Esophagus muscularis mucosa (tissue), 4 donors: Measurements from ENCODE around the gene NR0B2. TPM values are rescaled to one million over a fixed set of nuclear protein-coding genes. Genes with fewer than 3 reads are reported as not detected.

ENCODE experiments used
- DNase-seq: peaks from one replicate; pipeline ENCODE4 v3.0.0-alpha.2; 2017; ENCODE audit errors: extremely low spot score
- H3K27ac ChIP-seq, 4 donors: fragments of 200-600 bp; sonication (generic); replicated peaks in 1 of 4; 1 replicate in 3 of 4; 2 replicates in 1 of 4; pipeline ENCODE4 v1.5.1; 2016 to 2019; ENCODE audit warnings: mild to moderate bottlenecking in 1 of 4
- H3K27me3 ChIP-seq, 4 donors: fragments of 200-600 bp; sonication (generic); one replicate each; pipeline versions ENCODE4 v1.5.1 to v1.6.0; 2016 to 2019
- H3K36me3 ChIP-seq, 4 donors: fragments of 200-600 bp; sonication (generic); one replicate each; pipeline ENCODE4 v1.5.1; 2016 to 2019
- H3K4me1 ChIP-seq, 4 donors: fragments of 200-600 bp; sonication (generic); one replicate each; pipeline ENCODE4 v1.5.1; 2016 to 2019
- H3K4me3 ChIP-seq, 4 donors: fragments of 200-600 bp; sonication (generic); 1 replicate in 2 of 4; 2 replicates in 2 of 4; pipeline ENCODE4 v1.5.1; 2016 to 2019; ENCODE audit warnings: mild to moderate bottlenecking in 4 of 4, moderate library complexity in 1 of 4
- H3K9me3 ChIP-seq, 4 donors: fragments of 200-600 bp; sonication (generic); 1 replicate in 3 of 4; 2 replicates in 1 of 4; pipeline ENCODE4 v1.5.1; 2016 to 2019
- EP300 ChIP-seq: sonication (generic); formaldehyde crosslinking; IDR thresholded peaks from one replicate; pipeline ENCODE4 v1.6.1; 2017; ENCODE audit warnings: antibody characterized with exemption
- POLR2A ChIP-seq: fragments of 450-650 bp; IDR thresholded peaks from one replicate; pipeline ENCODE4 v1.6.1; 2017; ENCODE audit warnings: antibody characterized with exemption, moderate library complexity, mild to moderate bottlenecking, low read depth
- POLR2AphosphoS5 ChIP-seq, 2 donors: sonication (generic); formaldehyde crosslinking; IDR thresholded peaks; one replicate each; pipeline ENCODE4 v1.6.1; 2017; ENCODE audit warnings: antibody characterized with exemption in 2 of 2
- WGBS: methylation state at CpG from one replicate; pipeline ENCODE4 v1.1.5; 2018; 5-methylcytosine and 5-hydroxymethylcytosine counted together
- intact Hi-C: fragments of 100-400 bp; cut with DNase I; formaldehyde crosslinking; loops from one replicate; pipeline ENCODE4 v1.15.1; 2023
- total RNA-seq, 4 donors: library from RNA; depleted of rRNA; stranded (reverse); fragments of >200 nt; gene quantifications; one replicate each; pipeline versions ENCODE4 v1.1.0 to v1.2.1, GENCODE V29; 2016
- TF ChIP-seq, protein P1 (sequence below), 3 experiments: fragments of 200-600 bp in 2 of 3; fragments of 450-650 bp in 1 of 3; sonication (generic) in 2 of 3; IDR thresholded peaks; one replicate each; pipeline ENCODE4 v1.5.1; 2017 to 2019; ENCODE audit warnings: antibody characterized with exemption in 3 of 3, mild to moderate bottlenecking in 2 of 3, moderate library complexity in 1 of 3

NR0B2 gene, protein sequence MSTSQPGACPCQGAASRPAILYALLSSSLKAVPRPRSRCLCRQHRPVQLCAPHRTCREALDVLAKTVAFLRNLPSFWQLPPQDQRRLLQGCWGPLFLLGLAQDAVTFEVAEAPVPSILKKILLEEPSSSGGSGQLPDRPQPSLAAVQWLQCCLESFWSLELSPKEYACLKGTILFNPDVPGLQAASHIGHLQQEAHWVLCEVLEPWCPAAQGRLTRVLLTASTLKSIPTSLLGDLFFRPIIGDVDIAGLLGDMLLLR
- not detected for total RNA-seq

DNA sequence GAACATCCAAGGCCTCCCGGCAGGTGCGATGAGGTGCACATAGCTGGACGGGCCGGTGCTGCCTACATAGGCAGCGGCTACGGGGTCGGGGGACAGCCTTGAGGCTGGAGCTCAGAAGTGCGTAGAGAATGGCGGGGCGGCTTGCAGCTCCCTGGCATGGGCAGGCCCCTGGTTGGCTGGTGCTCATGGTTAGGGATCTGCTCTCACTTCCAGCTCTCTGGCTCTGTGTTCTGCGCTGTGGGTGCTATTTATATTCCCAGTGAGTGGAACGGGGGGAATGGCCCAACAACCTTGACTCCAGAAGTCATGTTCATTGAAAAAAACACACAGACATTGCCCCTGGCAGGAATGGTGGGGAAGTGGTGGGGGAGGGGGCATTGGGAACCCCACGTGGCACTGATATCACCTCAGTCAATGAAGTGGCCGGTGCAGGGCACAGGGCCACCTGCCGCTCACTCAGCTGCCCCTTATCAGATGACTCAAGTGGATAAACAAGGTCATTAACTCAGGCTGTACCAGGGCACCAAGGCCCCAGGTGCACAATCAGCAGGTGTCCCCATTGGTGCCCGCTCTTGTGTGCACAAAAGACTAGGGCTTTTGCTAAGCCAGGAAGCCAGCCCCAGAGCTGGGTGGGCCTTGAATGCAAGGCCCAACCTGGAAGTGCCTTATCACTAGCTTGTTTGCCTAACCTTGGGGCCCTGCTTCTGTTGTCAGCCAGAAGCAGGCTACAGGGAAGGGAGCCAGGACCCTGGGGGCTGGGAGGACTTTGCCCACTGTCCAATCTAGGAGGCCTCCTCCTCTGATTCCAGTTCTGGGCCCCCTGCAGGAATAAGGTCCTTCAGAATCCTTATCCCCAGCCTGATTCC lies at the start of gene NR0B2:
NR0B2 (minus strand) TSS at position 222 of the 866 bp plus-strand sequence; CDS start at position 187, 35 bp downstream.
- no peak for DNase-seq
- TF ChIP-seq POLR2A (no peak), EP300 (no peak), POLR2AphosphoS5 (IDR thresholded peaks at IDR 0.05) (no peak)
- TF ChIP-seq, protein P1, sequence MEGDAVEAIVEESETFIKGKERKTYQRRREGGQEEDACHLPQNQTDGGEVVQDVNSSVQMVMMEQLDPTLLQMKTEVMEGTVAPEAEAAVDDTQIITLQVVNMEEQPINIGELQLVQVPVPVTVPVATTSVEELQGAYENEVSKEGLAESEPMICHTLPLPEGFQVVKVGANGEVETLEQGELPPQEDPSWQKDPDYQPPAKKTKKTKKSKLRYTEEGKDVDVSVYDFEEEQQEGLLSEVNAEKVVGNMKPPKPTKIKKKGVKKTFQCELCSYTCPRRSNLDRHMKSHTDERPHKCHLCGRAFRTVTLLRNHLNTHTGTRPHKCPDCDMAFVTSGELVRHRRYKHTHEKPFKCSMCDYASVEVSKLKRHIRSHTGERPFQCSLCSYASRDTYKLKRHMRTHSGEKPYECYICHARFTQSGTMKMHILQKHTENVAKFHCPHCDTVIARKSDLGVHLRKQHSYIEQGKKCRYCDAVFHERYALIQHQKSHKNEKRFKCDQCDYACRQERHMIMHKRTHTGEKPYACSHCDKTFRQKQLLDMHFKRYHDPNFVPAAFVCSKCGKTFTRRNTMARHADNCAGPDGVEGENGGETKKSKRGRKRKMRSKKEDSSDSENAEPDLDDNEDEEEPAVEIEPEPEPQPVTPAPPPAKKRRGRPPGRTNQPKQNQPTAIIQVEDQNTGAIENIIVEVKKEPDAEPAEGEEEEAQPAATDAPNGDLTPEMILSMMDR (IDR thresholded peaks at IDR 0.05): no peak
- no peaks in the 10 kb centered on the region for H3K27me3 ChIP-seq
- 85% methylated on average over 13 of the region's 16 CpGs for WGBS
- H3K36me3 ChIP-seq: peaks cover 0 to 7% (median 0%) of the 10 kb centered on the region in 4 donors
- no peak within 1 kb of the TSS for H3K27ac ChIP-seq
- no peak within 1 kb of the TSS for H3K4me3 ChIP-seq
- H3K4me1 ChIP-seq: peaks cover 0 to 3% (median 0%) of the 10 kb centered on the region in 4 donors
- intact Hi-C loops: no loop called here
- no peaks in the 10 kb centered on the region for H3K9me3 ChIP-seq

DNA sequence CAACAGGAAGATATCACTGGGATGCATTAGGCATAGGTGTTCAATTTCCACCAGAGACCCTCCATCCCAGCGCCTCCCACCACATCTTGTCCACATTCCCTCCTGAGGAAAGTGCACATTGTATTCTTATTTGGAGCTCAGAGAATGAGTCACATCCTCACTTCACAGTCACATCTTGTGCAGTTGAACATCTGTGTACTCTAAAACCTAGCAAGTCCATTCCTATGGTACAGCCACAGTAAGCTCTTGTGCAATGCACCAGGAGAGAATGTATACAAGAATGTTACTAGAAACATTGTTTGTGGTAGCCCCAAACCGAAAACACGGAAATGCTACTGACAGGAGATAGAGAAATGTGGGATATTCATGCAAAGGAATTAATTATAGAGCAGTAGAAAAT lies 48.1 kb upstream of the NR0B2 start:
- Histone ChIP-seq H3K36me3 (no peaks in the 10 kb centered on the region), H3K27me3 (peaks cover 6 to 70% (median 30%) of the 10 kb centered on the region in 4 donors), H3K4me3 (no peak overlapping the region), H3K9me3 (no peaks in the 10 kb centered on the region), H3K4me1 (peaks cover 9 to 16% (median 12%) of the 10 kb centered on the region in 4 donors), H3K27ac (no peak overlapping the region)
- TF ChIP-seq POLR2A: no peak
- intact Hi-C loops: no loop called here
- 62% methylated on average over 3 of the region's 3 CpGs for WGBS
- no peak for DNase-seq

DNA sequence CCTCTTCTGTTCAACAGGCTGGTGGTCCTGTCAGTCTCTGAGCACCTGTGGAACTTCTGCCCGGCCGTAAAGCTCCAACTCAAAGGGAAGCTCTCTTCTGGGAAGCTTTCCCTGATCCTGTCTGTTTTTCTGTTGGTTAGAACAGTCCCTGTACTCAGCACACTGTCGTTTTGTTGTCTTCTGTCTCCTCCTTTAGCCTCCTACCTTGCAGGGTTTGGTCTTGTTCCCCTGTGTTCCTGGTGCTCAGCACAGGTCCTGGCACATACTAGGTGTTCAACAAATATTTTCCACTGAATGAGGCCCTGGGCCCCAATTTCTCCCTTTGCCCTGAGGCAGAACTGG lies 46.8 kb upstream of the NR0B2 start:
- 30% methylated on average over 1 of the region's 3 CpGs for WGBS
- peak overlapping the region in 3 of 4 donors; percentile 37 to 54 (median 42) for H3K4me3 ChIP-seq
- H3K9me3 ChIP-seq: peaks cover 0 to 12% (median 5%) of the 10 kb centered on the region in 4 donors
- no peak for TF ChIP-seq POLR2A
- TF ChIP-seq, protein P1 (IDR thresholded peaks at IDR 0.05): no peak
- TF ChIP-seq EP300: no peak
- TF ChIP-seq POLR2AphosphoS5 (IDR thresholded peaks at IDR 0.05): no peak
- no peak for DNase-seq
- H3K4me1 ChIP-seq: peaks cover 9 to 16% (median 12%) of the 10 kb centered on the region in 4 donors
- no peaks in the 10 kb centered on the region for H3K36me3 ChIP-seq
- no peak overlapping the region for H3K27ac ChIP-seq
- intact Hi-C loops: no loop called here
- peaks cover 6 to 80% (median 30%) of the 10 kb centered on the region in 4 donors for H3K27me3 ChIP-seq

DNA sequence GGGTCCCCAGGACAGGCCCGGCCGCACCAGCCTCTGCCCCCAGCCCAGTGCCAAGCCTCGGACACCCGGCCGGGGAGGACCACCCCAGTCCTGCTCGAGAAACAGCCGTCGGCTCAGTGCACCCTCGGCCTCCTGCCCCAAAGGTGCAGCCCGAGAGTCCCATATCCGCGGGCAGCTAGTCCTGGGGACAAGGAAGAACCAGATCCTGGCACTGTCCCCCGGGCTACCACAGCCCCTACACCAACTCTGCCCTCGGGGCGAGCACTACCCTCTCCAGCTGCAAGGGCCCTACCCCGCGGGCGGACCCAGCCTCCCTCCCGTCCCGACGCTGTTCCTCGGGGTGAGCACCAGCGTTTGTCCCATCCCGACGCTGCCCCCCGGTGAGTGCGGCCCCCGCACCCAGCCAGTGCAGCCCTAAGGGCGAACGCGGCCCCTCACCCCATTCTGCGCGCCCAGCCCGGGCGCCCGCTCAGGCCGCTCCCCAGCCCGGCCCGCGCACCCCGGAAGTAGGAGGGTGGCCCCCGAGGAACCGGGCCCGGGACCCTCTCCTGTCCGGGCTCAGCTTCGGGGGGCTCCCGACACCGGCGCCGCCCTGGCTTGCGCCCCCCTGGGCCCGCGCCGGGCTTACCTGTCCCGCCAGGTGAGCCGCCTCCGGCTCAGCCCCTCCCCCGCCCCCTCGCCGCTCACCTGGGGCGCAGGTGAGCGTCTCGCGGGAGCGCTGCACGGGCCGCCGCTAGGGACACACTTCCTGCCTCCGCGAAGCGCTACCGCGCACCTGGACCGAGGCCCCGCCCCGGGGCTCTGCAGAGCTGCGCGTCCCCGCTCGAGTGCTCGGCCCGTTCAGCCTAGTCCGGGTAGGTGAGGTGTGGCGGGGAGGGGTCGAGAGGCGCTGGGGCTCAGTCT lies 46.2 kb upstream of the NR0B2 start, which contains the start of gene KDF1:
KDF1 (minus strand) TSS at position 747 of the 903 bp plus-strand sequence. CDS start 8,088 bp downstream, outside the sequence.
- intact Hi-C loops: no loop called here

More for the DNA sequence above, 46.2 kb upstream of the NR0B2 start, which contains the start of gene KDF1:
- Histone ChIP-seq H3K27ac (no peak within 1 kb of the TSS), H3K4me1 (peaks cover 9 to 16% (median 12%) of the 10 kb centered on the region in 4 donors), H3K36me3 (no peaks in the 10 kb centered on the region), H3K4me3 (peak within 1 kb of the TSS; percentile 37 to 54 (median 40)), H3K27me3 (peaks cover 6 to 84% (median 30%) of the 10 kb centered on the region in 4 donors), H3K9me3 (peaks cover 0 to 13% (median 5%) of the 10 kb centered on the region in 4 donors)
- no peak for DNase-seq
- no peak for TF ChIP-seq EP300
- TF ChIP-seq POLR2AphosphoS5 (IDR thresholded peaks at IDR 0.05): no peak
- TF ChIP-seq, protein P1 (IDR thresholded peaks at IDR 0.05): no peak
- TF ChIP-seq POLR2A: no peak
- 2% methylated on average over 30 of the region's 86 CpGs for WGBS
